ENCODE measurements around the gene FAM240B.

FAM240B gene

DNA sequence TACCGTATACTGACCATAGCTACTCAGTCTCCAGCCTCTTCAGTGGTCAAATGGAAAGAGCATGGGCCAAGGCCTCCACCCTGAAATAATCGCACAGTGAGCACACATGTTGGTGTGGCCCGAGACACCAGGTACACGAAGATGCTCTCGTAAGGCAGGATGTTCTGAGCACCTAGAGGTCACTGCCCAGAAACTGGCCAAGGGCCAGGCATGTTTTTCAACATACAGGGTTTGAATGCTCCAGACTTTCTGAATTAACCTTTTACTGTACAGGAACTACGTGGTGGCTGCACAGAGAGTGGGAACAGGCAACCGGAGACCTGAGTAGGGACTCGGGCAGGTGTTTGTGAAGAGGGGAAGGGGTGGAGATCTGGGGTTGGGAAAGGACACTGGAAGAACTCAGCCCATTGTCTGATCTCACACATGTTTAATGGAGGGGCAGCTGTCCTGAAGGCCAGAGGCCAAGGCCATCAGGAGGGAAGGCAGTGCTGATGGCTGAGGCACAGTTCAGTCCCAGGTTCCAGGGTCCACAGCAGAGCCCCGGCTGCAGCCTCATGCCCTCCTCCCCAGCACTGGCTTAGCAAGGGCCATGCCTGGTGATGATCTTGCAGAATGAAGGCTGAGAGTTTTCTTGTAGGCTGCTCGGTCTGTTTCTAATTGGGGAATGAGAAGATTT lies 51.0 kb downstream of the FAM240B start:
- no peak for DNase-seq

DNA sequence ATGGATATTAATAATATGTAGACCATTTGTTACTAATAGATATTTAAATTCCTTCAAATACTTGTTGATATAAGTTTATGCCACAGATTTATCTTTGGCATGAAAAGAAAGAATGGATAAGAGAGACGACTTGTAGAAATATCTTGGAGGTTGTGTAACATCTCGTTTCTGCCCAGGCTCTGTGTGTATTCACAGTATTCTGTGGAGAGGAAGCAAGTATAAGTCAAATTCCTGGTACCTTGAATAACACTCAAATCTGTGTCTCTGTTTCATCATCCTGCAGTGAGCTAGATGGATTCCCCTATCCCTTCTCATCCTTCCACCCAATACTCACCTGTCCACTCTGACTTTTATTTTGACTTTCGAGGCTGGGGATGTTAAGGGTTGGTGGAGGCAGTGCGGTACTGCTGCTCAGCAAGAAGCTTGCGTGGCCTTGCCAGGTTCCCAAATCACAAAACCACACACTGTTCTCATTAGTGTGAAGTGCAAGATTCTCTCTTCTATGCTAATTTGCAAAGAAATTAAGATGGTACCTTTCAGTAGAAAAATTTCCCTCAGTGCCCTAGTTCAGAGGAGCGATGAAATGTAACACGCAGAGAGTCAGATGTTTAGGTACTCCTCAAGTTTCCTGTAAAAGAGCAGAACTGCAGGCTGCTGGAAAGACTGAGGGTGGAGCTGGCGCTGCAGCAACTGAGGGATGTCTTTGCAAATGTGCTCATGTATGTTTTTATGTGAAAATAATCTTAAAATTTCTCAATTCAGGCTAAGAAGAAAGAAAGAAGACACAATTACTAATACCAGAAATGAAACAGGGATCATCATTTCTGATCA lies 57.0 kb downstream of the FAM240B start:
- no peak for DNase-seq

DNA sequence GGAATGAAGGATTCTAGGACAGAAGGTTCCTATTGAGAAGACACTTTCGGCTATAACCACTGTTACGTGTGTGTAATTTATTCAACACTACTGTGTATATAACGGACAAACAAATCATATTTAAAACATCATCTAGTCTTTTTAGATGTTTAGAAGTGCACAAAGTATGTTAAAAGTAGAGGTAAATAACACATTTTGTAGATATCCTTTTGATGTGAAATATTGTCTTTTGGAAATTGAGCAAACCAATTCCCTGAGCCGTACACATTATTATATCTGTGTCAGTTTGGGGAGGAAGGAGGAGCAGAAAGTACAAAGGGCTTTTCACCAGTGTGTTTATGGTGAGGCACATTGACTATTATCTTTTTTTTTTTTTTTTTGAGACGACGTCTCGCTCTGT lies 60.4 kb downstream of the FAM240B start:
- DNase-seq = no peak

DNA sequence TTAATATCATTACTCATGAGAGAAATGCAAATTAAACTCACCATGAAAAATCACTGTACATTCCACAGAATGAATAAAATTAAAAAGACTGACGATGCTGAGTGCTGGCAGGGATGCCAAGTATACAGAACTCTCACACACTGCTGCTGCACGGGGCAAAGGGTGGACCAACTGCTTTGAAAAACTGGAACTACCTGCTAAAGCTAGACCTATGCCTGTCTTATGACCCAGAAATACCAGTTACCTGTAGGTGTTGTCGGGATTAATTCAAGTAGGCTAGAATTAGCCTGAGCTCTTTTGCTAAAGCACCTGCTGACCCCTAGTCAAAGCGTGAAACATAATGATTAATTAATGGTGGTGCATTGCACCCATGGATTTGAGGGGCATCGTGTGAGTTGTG lies 63.0 kb downstream of the FAM240B start:
- no peak for DNase-seq

DNA sequence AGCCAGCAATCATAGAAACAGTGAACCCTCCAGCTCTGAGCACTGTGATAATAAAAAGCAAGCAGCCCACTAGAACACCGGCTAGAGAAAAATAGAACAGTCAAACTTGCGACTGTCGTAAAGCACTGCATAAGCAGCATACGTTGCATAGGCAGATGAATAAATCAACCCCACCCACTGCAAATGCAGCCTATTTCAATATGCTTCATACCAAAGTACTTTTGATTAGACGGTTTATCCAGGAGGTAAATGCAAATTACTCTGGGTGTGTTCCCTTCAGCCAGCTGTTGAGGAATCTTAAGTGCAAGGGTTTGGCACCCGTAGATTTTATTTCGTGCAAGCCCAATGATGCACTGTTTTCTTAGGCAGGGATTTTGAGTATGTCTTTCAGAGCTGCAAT lies 67.4 kb downstream of the FAM240B start:
- no peak for DNase-seq

DNA sequence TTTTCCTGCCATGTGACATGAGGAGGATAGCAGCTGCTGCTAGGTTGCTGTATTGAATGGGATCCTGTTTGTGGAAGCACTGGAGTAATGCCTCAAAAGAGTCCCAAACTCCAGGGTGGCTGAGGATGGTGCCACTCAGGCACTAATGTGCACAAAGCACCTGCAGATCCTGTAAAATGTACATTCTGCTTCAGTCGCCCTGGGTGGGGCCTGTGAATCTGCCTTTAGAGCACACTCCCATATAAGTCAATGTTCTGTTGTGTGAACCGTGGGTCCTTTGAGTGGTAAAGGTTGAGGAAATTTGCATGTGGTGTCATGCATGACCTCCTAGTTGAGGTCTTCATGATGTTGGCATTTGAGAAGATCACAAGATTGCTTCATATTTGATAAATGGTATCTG lies 67.9 kb downstream of the FAM240B start:
- DNase-seq = no peak

DNA sequence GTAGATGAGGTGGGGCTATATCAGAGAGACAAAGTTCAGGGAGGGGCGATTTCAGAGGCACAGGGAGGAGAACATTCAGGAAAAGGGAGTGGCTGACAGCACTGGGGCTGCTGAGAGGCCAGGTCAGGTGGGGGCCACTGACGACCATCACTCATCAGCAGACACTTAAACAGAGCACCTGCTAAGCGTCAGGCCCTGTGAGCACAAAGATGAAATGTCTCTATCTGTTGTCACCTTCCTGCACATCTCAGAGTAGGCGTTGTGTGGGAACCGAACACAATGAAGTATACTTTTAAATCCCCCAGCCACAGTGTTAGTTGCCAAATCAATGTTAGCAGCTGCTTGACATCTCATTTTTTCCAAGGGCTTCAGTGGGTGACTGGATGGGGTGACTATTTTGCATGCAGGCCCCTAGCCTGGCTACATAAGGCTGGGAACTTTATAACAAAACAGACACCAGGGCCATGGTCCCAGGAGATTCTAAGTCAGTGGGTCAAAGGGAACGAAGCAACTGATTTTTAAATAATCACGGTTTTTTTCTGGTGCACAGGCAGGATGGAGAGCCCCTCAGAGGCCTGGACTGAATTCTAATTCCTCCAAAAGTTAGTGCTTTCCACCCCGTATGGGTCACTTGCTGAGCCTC lies 68.4 kb downstream of the FAM240B start:
- DNase-seq = no peak

DNA sequence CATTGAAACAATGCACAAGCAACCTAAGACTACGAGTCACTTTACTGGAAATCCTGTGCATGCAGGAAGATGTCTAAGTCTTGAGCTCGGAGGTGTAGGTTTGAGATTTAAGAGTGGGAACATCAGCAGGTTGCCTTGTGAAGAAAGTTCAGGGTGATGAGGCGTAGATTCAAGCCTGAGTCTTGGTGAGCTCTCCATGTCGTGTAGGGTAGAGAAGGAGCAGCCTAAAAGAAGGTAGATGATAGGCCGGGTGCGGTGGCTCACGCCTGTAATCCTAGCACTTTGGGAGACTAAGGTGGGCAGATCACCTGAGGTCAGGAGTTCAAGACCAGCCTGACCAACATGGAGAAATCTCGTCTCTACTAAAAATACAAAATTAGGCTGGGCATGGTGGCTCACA lies 69.4 kb downstream of the FAM240B start:
- DNase-seq = no peak

DNA sequence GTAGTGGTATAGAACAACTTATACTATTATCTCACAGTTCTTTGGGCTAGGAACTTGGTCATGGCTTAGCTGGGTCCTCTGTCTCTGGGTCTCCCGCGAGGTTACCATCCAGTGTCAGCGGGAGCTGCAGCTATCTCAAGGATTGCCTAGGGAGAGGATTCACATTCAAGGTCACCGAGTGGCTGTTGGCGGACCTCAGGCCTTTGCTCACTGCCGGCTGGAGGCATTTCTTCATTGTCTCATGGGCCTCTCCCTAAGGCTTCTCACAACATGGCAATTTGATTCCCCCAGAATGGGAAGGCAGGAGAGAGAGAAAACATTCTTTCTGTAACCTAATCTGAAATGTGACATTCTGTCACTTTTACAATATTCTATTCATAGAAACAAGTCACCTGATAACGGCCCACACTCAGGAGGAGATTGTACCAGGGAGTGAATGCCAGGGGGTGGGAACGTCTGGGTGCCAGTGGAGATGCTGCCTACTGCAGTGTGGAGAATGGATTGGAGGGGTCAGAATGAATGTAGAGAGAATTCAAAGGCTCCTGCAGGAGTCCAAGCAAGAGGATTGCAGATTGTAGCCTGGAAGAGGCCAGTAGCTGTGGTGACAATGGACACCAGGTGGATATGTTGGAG lies 70.1 kb downstream of the FAM240B start:
- no peak for DNase-seq

DNA sequence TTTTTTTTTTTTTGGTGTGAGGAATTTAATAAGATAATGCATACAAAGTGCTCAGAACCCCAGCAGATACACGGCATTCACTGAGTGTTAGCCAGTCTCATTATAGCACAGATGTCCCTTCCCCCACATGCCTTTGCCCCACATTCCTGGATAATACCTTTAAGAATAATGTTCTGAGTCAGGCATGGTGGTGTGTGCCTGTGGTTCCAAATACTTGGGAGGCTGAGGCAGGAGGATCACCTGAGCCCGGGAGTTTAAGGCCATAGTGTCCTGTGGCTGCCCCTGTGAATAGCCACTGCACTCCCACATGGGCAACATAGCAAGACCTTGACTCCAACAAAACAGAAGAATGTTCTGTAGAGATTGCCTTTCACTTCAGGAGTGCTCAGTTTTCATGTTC lies 75.3 kb downstream of the FAM240B start:
- DNase-seq = no peak

Data from Kasumi-1 (cell line).